ENCODE measurements around the gene TMTC2.
"Not testable (repeated sequence)": the region's sequence is repeated elsewhere in the genome, so short reads cannot be mapped to it uniquely, and the experiment has no call there.

TMTC2 gene

DNA sequence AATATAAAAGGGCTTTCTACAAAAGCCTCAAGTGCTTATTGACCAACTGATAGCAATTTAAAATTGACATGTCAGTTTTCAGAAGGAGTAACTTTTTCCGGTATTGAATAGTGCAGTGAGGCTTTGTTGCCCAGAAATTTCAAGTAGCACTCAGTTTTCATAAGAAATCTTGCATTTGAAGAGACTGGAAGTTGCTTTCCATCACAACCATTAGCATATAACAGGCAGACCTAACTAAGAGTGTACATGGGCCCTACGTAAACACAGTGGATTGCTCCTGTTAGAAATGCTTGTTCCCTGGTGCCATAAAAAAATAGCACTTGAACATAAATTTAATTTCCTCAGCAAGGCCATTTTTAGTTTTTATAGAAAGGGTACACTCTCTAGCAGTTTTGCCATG is 117.9 kb downstream of the TMTC2 start:
- H3K27me3 ChIP-seq (replicated peaks; ENCODE audit: control insufficient read depth, insufficient read depth, low read length) = no peaks in the 10 kb centered on the region
- no peak overlapping the region for H3K4me3 ChIP-seq (replicated peaks; ENCODE audit: low read depth, low read length)
- H3K36me3 ChIP-seq (ENCODE audit: control insufficient read depth, insufficient read depth, low read length) = no peaks in the 10 kb centered on the region
- no peak for TF ChIP-seq CTCF (IDR thresholded peaks at IDR 0.05; ENCODE audit: insufficient read depth, low read length, poor library complexity, severe bottlenecking)
- DNase-seq (ENCODE audit: extremely low read depth, insufficient read length) = no peak

DNA sequence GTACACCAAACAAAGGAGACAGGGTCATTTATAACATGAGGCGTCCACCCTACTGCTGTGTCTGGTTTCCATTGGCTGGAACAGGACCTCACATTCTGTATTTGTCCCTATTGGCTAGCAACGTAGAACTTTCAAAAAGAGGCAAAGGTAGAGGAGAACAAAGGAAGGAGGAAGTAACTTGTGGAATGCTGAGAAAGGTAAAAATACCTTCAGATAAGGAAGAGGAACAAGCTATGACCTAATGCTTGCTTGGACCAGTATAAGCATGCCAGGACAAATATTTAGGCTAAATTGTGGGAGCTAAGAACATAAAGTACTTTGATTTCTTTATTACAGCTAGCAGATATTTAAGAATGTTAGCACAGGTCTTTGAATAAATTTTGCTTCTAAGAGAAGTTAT is 118.3 kb downstream of the TMTC2 start:
- not testable (repeated sequence) for DNase-seq (ENCODE audit: extremely low read depth, insufficient read length)

GRCh38 chr12:82805812-82806497 is 119.2 kb downstream of the TMTC2 start:
- no peak overlapping the region for H3K4me3 ChIP-seq (replicated peaks; ENCODE audit: low read depth, low read length)
- DNase-seq (ENCODE audit: extremely low read depth, insufficient read length) = no peak
- no peaks in the 10 kb centered on the region for H3K36me3 ChIP-seq (ENCODE audit: control insufficient read depth, insufficient read depth, low read length)
- H3K27me3 ChIP-seq (replicated peaks; ENCODE audit: control insufficient read depth, insufficient read depth, low read length) = no peaks in the 10 kb centered on the region
- no peak for TF ChIP-seq CTCF (IDR thresholded peaks at IDR 0.05; ENCODE audit: insufficient read depth, low read length, poor library complexity, severe bottlenecking)

More for the DNA sequence above, 118.3 kb downstream of the TMTC2 start:
- not testable (repeated sequence) for H3K4me3 ChIP-seq (replicated peaks; ENCODE audit: low read depth, low read length); H3K36me3 ChIP-seq (ENCODE audit: control insufficient read depth, insufficient read depth, low read length); H3K27me3 ChIP-seq (replicated peaks; ENCODE audit: control insufficient read depth, insufficient read depth, low read length)

- Histone ChIP-seq H3K4me3 (replicated peaks; ENCODE audit: low read depth, low read length) (no peak overlapping the region), H3K27me3 (replicated peaks; ENCODE audit: control insufficient read depth, insufficient read depth, low read length) (no peaks in the 10 kb centered on the region), H3K36me3 (ENCODE audit: control insufficient read depth, insufficient read depth, low read length) (no peaks in the 10 kb centered on the region)
- no peak for DNase-seq (ENCODE audit: extremely low read depth, insufficient read length)
- TF ChIP-seq CTCF (IDR thresholded peaks at IDR 0.05; ENCODE audit: insufficient read depth, low read length, poor library complexity, severe bottlenecking) = no peak
These were observed 120.5 kb downstream of the TMTC2 start for GRCh38 chr12:82807132-82807737.

DNA sequence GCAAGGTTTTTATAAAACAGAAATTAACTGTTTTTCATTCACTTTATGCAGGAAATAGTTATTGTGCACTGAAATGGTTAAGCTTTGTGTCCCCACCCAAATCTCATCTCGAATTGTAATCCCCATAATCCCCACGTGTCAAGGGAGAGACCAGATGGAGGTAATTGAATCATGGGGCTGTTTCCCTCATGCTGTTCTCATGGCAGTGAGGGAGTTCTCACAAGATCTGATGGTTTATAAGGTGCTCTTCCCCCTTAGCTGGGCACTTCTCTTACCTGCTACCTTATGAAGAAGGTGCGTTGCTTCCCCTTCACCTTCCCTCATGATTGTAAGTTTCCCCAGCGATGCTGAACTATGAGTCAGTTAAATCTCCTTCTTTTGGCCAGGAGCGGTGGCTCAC is 123.9 kb downstream of the TMTC2 start:
- Histone ChIP-seq H3K27me3 (replicated peaks; ENCODE audit: control insufficient read depth, insufficient read depth, low read length) (no peaks in the 10 kb centered on the region), H3K4me3 (replicated peaks; ENCODE audit: low read depth, low read length) (no peak overlapping the region), H3K36me3 (ENCODE audit: control insufficient read depth, insufficient read depth, low read length) (no peaks in the 10 kb centered on the region)
- no peak for TF ChIP-seq CTCF (IDR thresholded peaks at IDR 0.05; ENCODE audit: insufficient read depth, low read length, poor library complexity, severe bottlenecking)
- DNase-seq (ENCODE audit: extremely low read depth, insufficient read length) = no peak

- TF ChIP-seq CTCF (IDR thresholded peaks at IDR 0.05; ENCODE audit: insufficient read depth, low read length, poor library complexity, severe bottlenecking) = no peak
- H3K4me3 ChIP-seq (replicated peaks; ENCODE audit: low read depth, low read length) = no peak overlapping the region
- no peaks in the 10 kb centered on the region for H3K27me3 ChIP-seq (replicated peaks; ENCODE audit: control insufficient read depth, insufficient read depth, low read length)
- DNase-seq (ENCODE audit: extremely low read depth, insufficient read length) = no peak
- H3K36me3 ChIP-seq (ENCODE audit: control insufficient read depth, insufficient read depth, low read length) = no peaks in the 10 kb centered on the region
These were observed 130.7 kb downstream of the TMTC2 start for GRCh38 chr12:82817368-82817767.

All from GM06990 (cell line).